IPS-15b (cell line): ENCODE data around the gene ATR.
"Not testable (repeated sequence)": the region's sequence is repeated elsewhere in the genome, so short reads cannot be mapped to it uniquely, and the experiment has no call there.

Experiments used
- H3K27me3 ChIP-seq: one replicate; pipeline ENCODE4 v1.6.1; 2013; ENCODE audit warnings: low read length; ENCODE audit not compliant: control insufficient read depth, insufficient read depth
- H3K36me3 ChIP-seq: one replicate; pipeline ENCODE4 v1.6.1; 2013; ENCODE audit warnings: low read length; ENCODE audit not compliant: control insufficient read depth, insufficient read depth
- H3K4me1 ChIP-seq: one replicate; pipeline ENCODE4 v1.6.1; 2013; ENCODE audit warnings: mild to moderate bottlenecking, low read length; ENCODE audit not compliant: control insufficient read depth, insufficient read depth
- H3K4me3 ChIP-seq: one replicate; pipeline ENCODE4 v1.5.1; 2013; ENCODE audit warnings: low read depth, low read length
- H3K9ac ChIP-seq: one replicate; pipeline ENCODE4 v1.6.1; 2013; ENCODE audit warnings: low read depth, mild to moderate bottlenecking, low read length
- H3K9me3 ChIP-seq: one replicate; pipeline ENCODE4 v1.6.1; 2013; ENCODE audit warnings: mild to moderate bottlenecking, low read length; ENCODE audit not compliant: control insufficient read depth, insufficient read depth

ATR gene

GRCh38 chr3:142468456-142468855 is 110.1 kb downstream of the ATR start:
- Histone ChIP-seq H3K9me3 (no peaks in the 10 kb centered on the region), H3K4me3 (no peak overlapping the region), H3K36me3 (no peaks in the 10 kb centered on the region), H3K9ac (no peak overlapping the region), H3K27me3 (no peaks in the 10 kb centered on the region), H3K4me1 (no peaks in the 10 kb centered on the region)

- no peaks in the 10 kb centered on the region for H3K4me1 ChIP-seq
Observed at GRCh38 chr3:142467768-142468167, 110.8 kb downstream of the ATR start.

GRCh38 chr3:142460689-142461088 is 117.8 kb downstream of the ATR start:
- H3K9ac ChIP-seq: no peak overlapping the region
- H3K4me3 ChIP-seq: no peak overlapping the region
- H3K9me3 ChIP-seq: no peaks in the 10 kb centered on the region
- no peaks in the 10 kb centered on the region for H3K4me1 ChIP-seq
- no peaks in the 10 kb centered on the region for H3K27me3 ChIP-seq
- H3K36me3 ChIP-seq: no peaks in the 10 kb centered on the region

More at GRCh38 chr3:142467768-142468167, 110.8 kb downstream of the ATR start:
- no peaks in the 10 kb centered on the region for H3K36me3 ChIP-seq
- H3K9me3 ChIP-seq: no peaks in the 10 kb centered on the region
- H3K27me3 ChIP-seq: no peaks in the 10 kb centered on the region
- no peak overlapping the region for H3K4me3 ChIP-seq
- no peak overlapping the region for H3K9ac ChIP-seq

- Histone ChIP-seq H3K9me3 (no peaks in the 10 kb centered on the region), H3K4me1 (no peaks in the 10 kb centered on the region), H3K36me3 (no peaks in the 10 kb centered on the region), H3K27me3 (no peaks in the 10 kb centered on the region), H3K9ac (no peak overlapping the region), H3K4me3 (no peak overlapping the region)
Observed at GRCh38 chr3:142459929-142460328, 118.6 kb downstream of the ATR start.

- H3K4me3 ChIP-seq: no peak overlapping the region
- H3K36me3 ChIP-seq: no peaks in the 10 kb centered on the region
- no peaks in the 10 kb centered on the region for H3K9me3 ChIP-seq
- no peak overlapping the region for H3K9ac ChIP-seq
- no peaks in the 10 kb centered on the region for H3K27me3 ChIP-seq
- H3K4me1 ChIP-seq: no peaks in the 10 kb centered on the region
Observed at GRCh38 chr3:142459096-142459495, 119.4 kb downstream of the ATR start.

- Histone ChIP-seq H3K9me3 (no peaks in the 10 kb centered on the region), H3K27me3 (no peaks in the 10 kb centered on the region), H3K4me3 (no peak overlapping the region), H3K9ac (no peak overlapping the region), H3K36me3 (no peaks in the 10 kb centered on the region), H3K4me1 (peaks cover 4% of the 10 kb centered on the region)
Observed at GRCh38 chr3:142450881-142451280, 127.7 kb downstream of the ATR start.

- H3K4me3 ChIP-seq: no peak overlapping the region
- H3K36me3 ChIP-seq: no peaks in the 10 kb centered on the region
- H3K4me1 ChIP-seq: peaks cover 4% of the 10 kb centered on the region
- H3K9ac ChIP-seq: no peak overlapping the region
- no peaks in the 10 kb centered on the region for H3K9me3 ChIP-seq
- no peaks in the 10 kb centered on the region for H3K27me3 ChIP-seq
Observed at GRCh38 chr3:142450189-142450588, 128.3 kb downstream of the ATR start.

GRCh38 chr3:142447852-142448823 is 130.4 kb downstream of the ATR start, which contains the start of gene XRN1:
TSS of gene XRN1 (minus strand) at chr3:142448037. CDS start at chr3:142447944, 93 bp downstream.
- no peaks in the 10 kb centered on the region for H3K27me3 ChIP-seq
- H3K36me3 ChIP-seq: no peaks in the 10 kb centered on the region
- H3K9me3 ChIP-seq: no peaks in the 10 kb centered on the region
- H3K4me3 ChIP-seq: peak within 1 kb of the TSS; percentile 96
- peaks cover 4% of the 10 kb centered on the region for H3K4me1 ChIP-seq
- peak within 1 kb of the TSS; percentile 98 for H3K9ac ChIP-seq

- no peaks in the 10 kb centered on the region for H3K9me3 ChIP-seq
- H3K36me3 ChIP-seq: no peaks in the 10 kb centered on the region
- peaks cover 4% of the 10 kb centered on the region for H3K4me1 ChIP-seq
- H3K27me3 ChIP-seq: no peaks in the 10 kb centered on the region
- peak overlapping the region; percentile 95 for H3K9ac ChIP-seq
- H3K4me3 ChIP-seq: peak overlapping the region; percentile 96
Observed at GRCh38 chr3:142447301-142447851, 131.2 kb downstream of the ATR start.

GRCh38 chr3:142445816-142446254 is 132.7 kb downstream of the ATR start:
- Histone ChIP-seq H3K4me1 (peaks cover 4% of the 10 kb centered on the region), H3K4me3 (no peak overlapping the region), H3K9me3 (no peaks in the 10 kb centered on the region), H3K9ac (no peak overlapping the region), H3K27me3 (no peaks in the 10 kb centered on the region), H3K36me3 (no peaks in the 10 kb centered on the region)

- H3K36me3 ChIP-seq: no peaks in the 10 kb centered on the region
- H3K4me3 ChIP-seq: no peak overlapping the region
- no peaks in the 10 kb centered on the region for H3K9me3 ChIP-seq
- H3K27me3 ChIP-seq: no peaks in the 10 kb centered on the region
- no peak overlapping the region for H3K9ac ChIP-seq
- H3K4me1 ChIP-seq: peaks cover 4% of the 10 kb centered on the region
Observed at GRCh38 chr3:142444343-142444742, 134.2 kb downstream of the ATR start.

GRCh38 chr3:142443060-142443459 is 135.5 kb downstream of the ATR start:
- not testable (repeated sequence) for H3K4me3 ChIP-seq, H3K36me3 ChIP-seq, H3K27me3 ChIP-seq

More at GRCh38 chr3:142443060-142443459, 135.5 kb downstream of the ATR start:
- H3K9me3 ChIP-seq, H3K9ac ChIP-seq, H3K4me1 ChIP-seq: not testable (repeated sequence)
